HUDEP-2 (cell line): ENCODE results near the gene DYRK3.
A peak's percentile ranks its signal among the peaks of the same experiment; 100 is the strongest.

Source experiments
- DNase-seq, 76 experiments: peaks; one replicate each; lab custom pipeline; 2025; ENCODE audit not compliant: unreplicated experiment in 76 of 76; lab: John Stamatoyannopoulos, UW

DYRK3 gene

DNA sequence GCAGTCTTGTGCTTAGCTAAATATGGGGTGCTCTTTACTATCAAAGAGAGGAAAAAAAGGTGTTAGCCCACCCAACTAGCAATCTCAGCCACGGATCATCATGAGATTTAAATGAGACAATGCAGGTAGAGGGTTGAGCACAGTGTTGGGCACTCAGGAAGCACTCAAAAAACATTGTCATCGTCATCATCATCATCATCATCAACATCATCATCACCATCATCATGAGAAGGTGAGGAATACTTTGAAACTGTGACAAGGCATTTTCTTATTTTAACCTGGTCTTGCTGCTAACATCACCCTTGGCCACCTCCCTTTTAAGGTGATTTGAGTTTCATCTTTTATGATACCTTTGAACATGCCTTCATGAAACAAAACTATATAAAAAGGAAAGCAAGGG lies 46.0 kb downstream of the DYRK3 start:
- no peak for DNase-seq

DNA sequence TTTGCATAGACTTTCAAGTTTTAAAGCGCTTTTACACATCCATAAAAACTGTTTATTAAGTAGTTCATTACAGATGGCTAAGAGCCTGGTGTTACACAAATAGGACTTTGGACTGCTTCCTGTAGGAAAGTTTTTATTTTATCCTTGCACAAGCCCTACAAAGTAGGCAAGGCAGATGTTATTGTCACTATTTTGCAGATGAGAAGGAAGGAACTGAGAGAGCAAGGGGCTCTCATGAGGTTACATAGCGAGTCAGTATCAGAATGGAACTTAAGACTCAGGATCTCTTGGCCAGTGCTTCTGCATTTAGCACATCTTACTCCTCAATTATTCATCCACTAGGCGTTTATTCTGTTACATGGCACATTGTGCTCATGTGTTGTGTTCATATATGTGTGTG lies 46.8 kb downstream of the DYRK3 start:
- no peak for DNase-seq

DNA sequence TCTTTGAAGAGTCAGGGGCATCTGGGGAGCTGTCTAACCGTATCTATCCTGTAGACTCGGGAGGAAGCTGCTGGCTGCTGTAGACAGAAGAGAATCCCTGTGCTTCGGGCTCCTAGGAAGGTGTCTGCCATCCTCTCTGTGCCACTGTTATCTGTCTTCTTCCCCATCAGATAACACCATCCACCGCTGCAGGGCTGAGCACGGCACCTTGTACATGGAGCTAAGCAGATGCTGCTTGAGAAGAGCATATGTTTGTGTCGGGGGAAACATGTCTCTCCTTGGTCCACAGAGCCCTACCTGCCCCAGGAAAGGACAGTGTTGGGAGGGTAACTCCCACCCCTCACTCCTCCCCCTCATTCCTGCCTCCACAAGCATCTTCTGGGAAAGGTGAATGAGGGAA lies 48.0 kb downstream of the DYRK3 start:
- no peak for DNase-seq

DNA sequence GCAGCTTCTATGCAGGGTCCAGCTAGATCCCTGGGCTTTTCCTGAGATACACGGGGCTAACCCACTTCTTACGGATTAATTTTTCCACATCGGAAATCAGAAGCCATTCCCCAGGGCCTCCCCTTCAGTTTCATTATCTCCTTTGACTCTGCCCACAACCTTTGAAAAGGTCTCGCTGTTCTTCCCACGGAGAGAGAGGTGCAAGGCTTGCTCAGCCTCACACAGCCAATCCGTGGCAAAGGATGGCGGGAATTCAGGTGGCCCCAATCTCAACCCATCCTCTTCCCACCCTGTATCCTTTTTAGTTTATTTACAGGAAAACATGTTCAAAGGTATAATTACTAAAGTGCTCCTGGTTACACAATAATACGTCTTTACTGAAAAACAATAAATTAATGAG lies 48.7 kb downstream of the DYRK3 start:
- DNase-seq = no peak

DNA sequence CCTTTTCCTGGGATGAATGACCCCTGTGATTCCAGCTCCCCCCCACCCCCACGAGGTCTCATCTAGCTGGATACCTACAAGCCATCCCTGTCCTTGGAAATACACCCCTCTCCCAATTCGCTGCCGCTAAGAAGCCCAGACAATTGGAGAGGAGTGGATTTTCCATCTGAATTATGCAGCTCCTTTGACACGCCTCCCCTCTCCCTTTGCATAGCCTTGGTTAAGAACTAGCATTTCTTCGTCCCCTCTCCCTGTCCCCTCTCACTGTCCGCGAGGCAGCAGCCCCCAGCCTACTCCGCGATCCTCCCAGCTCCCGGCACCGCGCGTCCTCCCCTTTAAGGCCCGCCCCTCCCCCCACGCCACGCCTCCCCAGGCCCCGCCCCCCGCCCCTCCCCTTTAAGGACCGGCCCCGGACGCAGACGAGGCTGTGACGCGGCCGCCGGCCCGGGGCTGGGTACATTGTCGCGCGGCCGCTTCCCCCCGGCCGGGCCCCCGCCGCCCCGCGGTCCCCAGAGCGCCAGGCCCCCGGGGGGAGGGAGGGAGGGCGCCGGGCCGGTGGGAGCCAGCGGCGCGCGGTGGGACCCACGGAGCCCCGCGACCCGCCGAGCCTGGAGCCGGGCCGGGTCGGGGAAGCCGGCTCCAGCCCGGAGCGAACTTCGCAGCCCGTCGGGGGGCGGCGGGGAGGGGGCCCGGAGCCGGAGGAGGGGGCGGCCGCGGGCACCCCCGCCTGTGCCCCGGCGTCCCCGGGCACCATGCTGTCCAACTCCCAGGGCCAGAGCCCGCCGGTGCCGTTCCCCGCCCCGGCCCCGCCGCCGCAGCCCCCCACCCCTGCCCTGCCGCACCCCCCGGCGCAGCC lies 49.4 kb downstream of the DYRK3 start, which contains the start of gene MAPKAPK2:
Gene MAPKAPK2, plus strand, starts transcription at position 428 of the 856 bp plus-strand sequence. Its CDS starts 325 bp downstream, at position 753.
- peak in 50 of 76 experiments; percentile 12 to 75 (median 54) for DNase-seq

DNA sequence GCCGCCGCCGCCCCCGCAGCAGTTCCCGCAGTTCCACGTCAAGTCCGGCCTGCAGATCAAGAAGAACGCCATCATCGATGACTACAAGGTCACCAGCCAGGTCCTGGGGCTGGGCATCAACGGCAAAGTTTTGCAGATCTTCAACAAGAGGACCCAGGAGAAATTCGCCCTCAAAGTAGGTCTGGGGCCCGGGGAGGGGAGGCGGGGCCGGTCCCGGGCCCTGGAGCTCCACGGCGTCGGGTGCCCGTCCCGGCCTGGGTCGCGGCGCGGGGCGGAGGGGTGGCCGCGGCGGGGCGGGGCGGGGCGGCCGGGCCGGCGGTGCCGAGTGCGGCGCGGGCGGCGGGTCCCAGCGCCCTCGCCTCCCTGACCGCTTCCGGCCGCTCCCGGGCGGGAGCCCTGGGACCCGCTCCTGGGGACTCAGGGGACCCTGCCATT lies 50.0 kb downstream of the DYRK3 start:
- DNase-seq = peak in 3 of 76 experiments; percentile 6 to 21 (median 17)

DNA sequence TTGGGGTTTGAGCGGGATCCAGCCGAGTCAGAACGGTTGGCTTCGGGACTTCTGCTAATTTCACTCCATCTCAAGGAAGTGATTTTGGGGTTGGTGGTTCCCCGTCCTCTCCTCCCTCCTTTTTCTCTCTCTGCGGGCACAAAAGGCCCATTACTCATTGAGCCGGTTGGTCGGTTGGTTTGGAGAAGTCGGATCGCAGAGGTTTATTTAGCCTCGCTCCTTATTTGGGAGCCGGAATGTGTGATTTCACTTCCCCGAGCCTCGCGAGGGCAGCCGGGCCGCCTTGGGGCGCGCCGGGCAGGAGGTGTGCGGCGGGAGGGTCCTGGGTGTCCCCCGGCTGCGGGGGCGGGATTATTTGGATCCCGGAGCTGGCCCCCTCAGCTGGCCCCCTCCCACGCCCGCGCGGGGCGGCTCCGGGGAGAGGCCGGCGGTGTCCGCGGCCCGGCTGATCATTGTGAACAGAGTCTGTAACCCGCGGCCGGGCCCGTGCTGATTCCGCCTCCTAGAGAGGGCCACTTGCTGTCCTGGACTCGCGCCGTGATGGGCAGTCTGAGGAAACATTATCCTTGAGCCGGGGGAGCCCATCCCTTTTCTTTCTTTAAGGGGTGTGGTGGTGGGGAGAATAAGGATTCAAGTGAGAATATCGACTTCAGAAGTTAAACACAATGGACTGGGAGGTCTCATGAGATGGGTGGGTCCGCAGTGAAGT lies 50.6 kb downstream of the DYRK3 start:
- peak in 10 of 76 experiments; percentile 6 to 34 (median 16) for DNase-seq

DNA sequence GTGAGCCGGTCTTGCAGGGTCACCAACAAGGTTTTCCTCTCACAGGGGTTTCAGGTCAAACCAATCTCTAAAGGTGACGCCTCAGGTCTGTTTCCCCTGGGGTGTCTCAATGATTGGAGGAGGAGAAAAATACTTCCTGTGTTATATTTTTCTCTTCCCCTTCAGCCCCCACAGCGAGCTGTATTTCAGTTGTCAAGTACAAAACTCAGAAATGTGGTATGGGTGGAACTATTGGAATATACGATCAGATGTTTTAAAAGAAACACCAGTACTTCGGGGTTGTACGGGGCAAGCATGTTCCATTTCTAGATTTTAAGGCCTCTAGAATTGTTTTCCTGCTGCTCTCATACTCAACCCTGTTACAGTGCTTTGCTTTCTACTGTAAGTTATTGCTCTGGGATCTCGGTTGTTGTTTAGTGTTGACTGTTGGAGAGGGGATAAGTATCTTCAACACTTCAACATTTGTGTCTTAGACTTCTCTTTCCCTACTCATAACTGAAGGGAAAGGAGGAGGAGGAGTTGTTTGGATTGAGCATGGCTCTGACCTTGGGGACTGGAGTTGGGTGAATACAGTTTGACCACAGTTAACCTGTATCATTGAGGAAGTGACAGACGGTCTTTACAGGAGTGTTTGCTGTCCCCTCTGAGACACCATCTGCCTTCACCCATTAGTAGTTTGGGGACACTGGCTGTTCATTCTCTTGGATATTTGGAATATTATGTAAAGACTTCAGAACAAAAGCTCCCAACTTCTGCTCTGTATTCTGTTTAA lies 51.3 kb downstream of the DYRK3 start:
- DNase-seq = peak in 1 of 76 experiments; percentile 18

DNA sequence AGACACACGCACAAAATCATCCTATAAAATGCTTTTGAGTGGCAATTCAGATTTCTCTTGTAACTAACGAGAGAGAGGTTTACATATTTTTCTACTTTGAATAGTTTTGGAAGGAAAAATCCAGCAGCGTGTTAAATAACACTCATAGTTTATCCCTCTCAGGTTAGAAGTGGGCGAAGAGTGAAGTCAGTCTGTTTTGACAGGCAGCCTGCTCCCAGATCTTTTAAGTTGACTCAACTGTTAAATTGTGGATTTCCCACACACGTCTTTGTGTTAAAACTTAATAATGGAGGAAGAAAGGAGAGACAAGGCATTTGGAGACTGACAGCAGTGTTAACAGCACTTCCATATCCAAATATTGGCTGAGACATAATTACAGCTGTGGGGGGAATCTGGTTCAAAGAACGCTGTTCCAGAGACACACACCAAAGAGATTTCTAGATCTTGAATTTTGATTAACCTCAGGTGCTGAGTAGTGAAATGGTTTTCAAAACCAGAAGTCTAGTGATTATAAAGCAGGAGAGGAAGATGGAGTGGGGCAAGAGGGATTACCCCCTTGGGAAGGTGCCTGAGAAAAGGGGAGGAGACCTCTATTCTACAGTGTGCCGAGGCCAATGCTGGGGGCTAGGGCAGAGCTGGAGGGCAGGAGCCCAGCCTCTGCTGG lies 52.0 kb downstream of the DYRK3 start:
- DNase-seq = no peak

DNA sequence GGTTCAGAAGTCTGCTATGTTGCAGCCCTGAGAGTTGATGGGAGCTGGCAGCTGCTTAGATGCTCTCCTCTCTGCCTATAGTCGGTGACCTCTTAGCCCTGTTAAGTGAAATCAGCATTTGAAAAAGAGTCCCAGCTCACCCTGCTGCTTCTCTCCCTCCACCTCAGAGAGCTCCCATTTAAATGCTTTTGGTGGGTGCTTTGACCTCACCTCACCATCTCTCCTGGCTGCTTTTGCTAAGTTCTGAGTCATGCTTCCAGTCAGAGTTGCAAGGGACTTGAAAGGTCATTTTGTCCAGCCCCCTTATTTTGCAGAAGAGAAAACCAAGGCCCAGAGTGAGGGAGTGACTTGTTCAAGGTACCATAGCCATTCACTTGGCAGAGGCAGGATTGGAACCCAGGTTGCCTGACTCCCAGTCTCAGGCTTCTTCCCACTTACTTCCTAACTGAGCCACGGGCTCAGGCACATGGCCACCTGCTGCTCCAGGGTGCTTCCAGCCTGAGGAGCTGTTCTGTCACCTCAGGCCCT lies 52.6 kb downstream of the DYRK3 start:
- DNase-seq = no peak

DNA sequence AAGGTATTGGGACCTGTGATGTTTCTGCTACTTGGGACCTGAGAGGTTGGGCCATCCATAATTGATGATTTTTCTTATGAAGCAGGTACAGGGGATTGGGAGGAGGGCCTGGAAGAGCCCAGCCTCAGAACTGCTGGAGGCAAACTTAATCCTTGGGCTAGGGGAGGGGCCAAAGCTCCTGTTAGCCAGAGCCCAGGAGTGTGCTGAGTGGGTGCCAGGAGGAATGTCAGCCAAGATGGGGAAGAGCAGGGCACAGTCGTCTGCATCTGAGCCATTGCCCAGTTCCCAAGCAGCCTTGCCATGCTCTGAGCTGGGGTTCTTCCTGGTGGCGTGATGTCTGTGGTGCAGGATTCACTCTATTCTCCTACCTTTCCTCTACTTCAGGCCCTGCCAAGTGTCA lies 55.2 kb downstream of the DYRK3 start:
- DNase-seq = no peak

DNA sequence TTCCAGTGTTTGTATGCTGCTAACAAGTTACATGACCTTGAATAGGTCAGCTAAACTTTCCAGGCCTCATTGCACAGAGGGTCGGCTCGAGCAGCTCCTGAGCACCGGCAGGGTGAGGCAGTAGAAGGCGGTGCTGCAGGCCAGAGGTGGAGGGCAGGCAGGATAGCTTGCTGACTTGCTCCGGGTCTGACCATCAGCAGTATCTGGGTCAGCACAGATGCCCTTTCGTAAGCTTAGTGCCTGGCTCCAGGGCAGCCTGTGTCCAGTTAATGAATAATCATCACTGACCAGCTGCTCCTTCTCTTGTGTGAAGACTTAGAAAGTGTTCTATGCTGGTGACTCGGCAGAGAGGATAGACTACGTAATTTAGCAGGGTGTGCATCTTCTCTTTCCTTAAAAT lies 56.3 kb downstream of the DYRK3 start:
- no peak for DNase-seq

DNA sequence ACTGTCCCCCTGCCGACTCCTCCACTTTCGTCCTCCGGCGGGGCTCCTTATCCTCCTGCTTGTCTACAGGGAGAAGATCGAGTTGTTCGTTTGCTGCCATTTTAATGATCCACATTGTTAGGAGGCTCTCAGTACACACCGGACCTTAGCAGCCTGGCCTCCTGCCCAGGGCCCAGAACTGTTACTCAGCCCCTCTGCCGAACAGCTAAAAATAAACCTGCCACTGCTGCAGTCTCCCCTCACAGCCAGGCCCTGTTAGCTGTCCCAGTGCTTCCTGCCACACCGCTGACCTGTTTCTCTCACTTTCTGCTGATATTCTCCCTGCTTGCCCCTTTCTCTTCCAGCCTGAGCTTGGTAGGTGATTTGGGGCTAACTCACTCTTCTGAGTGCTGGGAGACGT lies 57.7 kb downstream of the DYRK3 start:
- DNase-seq = no peak

DNA sequence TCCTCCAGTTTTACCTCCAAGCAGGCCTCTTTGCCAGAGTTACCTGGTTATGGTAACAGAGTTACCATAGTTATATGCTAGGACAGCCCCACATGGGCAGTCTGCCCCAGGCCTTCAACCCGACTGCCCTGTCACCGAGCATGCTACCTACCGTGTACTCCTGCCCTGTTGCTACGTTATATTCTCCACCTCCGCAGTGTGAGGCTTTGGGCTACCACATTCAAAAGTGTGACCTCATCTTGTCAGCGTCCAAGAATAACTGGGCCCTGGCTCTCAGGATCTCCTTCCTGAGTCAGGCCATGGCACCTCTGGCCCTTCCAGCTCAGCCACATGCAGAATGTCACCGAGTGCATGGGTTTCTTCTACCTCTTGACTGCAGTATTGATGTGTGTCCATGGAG lies 58.3 kb downstream of the DYRK3 start:
- DNase-seq = no peak

DNA sequence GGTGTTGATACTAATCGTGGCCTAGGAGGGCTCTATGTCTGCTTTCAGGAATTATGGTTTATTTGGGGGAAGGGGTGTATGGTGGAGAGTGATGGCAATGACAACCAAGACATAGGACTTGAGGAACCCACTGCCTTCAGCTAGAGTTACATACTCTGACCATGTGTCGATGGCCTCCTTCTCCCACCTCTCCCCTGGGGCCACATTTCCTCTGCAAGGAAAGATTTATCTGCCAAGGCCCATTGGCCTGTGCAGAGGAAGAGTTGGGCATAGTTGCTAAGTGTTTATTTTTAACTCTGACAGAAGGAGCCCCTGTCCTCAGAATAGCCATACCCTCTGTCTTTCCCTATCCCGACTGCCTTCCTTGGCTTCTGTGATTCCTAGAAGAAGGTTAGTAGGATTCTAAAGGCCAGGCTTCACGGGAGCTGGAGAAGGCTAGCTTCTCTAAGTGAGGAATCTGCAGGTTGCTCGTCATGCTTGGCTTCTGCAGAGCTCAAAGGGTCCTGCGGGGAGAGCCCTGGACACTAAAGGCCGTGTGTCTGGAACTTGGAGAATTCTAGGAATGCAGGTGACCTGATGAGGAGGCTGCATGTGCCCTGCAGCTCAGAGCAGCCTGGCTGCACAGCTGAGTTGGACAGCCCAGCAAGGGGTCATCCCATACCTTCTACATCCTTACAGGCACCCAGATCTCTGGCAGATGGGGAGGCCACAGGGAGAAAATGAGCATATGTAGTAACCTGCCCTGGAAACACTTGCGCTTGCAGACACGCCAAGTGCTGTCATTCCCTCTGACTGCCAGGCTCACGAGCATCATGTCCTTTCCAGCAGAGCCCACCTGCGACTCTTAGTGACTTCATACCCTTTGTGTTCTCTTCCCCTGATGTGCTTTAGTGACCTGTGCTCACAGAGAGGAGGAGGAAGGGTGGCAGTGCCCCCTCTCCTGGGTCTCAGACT lies 59.1 kb downstream of the DYRK3 start:
- no peak for DNase-seq

DNA sequence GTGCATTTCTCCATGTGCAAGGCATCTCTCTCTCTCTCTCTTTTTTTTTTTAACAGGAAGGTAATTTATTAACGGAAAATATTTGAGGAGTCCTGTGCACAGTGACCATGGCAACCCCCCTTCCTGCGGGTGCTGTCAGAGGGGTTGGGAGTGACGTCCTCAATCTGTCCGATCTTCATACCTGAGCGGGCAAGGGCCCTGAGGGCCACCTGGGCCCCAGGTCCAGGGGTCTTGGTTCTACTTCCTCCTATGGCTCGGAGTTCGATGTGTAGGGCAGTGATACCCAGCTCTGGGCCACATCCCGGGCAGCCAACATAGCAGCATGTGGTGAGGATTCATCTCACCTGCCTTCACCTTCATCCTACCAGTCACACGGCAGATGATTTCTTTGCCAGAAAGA lies 60.4 kb downstream of the DYRK3 start:
- no peak for DNase-seq

DNA sequence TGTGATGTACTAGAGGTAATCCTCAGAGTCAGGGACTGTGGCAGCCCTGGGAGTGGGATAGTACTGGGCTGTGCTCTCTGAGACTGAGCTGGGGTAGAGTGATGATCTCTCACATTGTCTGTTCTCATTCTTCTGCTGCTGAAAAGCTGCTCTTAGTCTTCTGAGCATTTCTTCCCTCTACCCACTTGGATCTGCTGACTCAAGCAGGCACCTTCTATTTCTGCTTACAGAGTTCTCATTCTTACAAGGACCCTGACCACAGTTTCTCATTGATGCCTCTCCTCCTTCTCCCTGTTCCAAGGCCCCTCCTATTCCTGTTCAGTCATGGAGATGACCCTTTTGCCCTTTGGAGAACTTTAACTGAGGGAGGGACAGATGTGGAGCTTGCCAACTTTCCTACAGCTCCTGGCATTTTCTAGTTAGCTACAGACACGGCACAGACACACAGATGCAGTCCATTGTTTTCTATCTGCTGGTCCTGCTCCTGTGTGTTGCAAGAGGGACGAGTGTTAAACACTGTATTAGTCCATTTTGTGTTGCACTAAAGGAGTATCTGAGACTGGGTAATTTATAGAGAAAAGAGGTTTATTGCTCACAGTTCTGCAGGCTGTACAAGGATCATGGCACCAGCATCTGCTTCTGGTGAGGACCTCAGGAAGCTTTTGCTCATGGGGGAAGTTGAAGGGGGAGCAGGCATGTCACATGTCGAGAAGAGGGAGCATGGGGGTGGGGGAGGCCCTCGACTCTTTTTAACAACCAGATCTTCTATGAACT lies 61.7 kb downstream of the DYRK3 start:
- no peak for DNase-seq

DNA sequence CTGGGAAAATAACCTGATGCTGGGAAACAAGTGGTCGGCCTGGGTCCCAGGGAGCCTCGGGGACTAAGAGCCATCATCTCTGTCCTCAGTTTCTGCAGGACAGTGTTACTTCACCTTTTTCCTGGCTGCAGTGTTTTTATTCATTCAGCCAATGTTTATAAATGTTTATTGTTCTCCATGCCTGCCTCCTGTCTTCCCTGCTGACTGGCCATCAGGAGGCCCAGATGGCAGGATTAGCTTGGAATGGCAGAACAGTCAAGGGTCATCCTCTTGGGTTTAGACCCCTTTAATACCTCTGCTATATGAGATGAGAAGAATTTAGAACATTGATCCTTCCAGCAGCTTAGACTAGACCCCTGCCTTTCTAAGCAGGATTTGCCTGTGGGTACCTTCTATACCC lies 62.7 kb downstream of the DYRK3 start:
- DNase-seq = no peak
